Muscle layer of colon (tissue), 2 donors: ENCODE measurements around the gene SYNGR1.
A peak's percentile ranks its signal among the peaks of the same experiment; 100 is the strongest.
"Not testable (repeated sequence)": the region's sequence is repeated elsewhere in the genome, so short reads cannot be mapped to it uniquely, and the experiment has no call there.

Experiments used
- H3K27ac ChIP-seq: one replicate; pipeline ENCODE4 v1.7.0; 2013; ENCODE audit warnings: low read depth, mild to moderate bottlenecking, low read length, moderate library complexity
- H3K27me3 ChIP-seq, 2 donors: one replicate each; pipeline ENCODE4 v1.7.0; 2013; ENCODE audit warnings: low read length in 2 of 2, mild to moderate bottlenecking in 2 of 2; ENCODE audit not compliant: insufficient read depth in 2 of 2, control insufficient read depth in 1 of 2
- H3K36me3 ChIP-seq: one replicate; pipeline ENCODE4 v1.7.0; 2013; ENCODE audit warnings: mild to moderate bottlenecking, low read length; ENCODE audit not compliant: insufficient read depth
- H3K4me1 ChIP-seq: one replicate; pipeline ENCODE4 v1.7.0; 2013; ENCODE audit warnings: mild to moderate bottlenecking, low read length; ENCODE audit not compliant: insufficient read depth
- H3K4me3 ChIP-seq, 2 donors: one replicate each; pipeline ENCODE4 v1.7.0; 2013; ENCODE audit warnings: low read length in 2 of 2, low read depth in 1 of 2, mild to moderate bottlenecking in 1 of 2, moderate library complexity in 1 of 2
- H3K9ac ChIP-seq: one replicate; pipeline ENCODE4 v1.7.0; 2013; ENCODE audit warnings: low read length
- H3K9me3 ChIP-seq: one replicate; pipeline ENCODE4 v1.7.0; 2013; ENCODE audit warnings: mild to moderate bottlenecking, low read length
- donor health status: abdominal sarcoma.
- donor health status: Adenocarcinoma of cecum.

Gene SYNGR1

DNA sequence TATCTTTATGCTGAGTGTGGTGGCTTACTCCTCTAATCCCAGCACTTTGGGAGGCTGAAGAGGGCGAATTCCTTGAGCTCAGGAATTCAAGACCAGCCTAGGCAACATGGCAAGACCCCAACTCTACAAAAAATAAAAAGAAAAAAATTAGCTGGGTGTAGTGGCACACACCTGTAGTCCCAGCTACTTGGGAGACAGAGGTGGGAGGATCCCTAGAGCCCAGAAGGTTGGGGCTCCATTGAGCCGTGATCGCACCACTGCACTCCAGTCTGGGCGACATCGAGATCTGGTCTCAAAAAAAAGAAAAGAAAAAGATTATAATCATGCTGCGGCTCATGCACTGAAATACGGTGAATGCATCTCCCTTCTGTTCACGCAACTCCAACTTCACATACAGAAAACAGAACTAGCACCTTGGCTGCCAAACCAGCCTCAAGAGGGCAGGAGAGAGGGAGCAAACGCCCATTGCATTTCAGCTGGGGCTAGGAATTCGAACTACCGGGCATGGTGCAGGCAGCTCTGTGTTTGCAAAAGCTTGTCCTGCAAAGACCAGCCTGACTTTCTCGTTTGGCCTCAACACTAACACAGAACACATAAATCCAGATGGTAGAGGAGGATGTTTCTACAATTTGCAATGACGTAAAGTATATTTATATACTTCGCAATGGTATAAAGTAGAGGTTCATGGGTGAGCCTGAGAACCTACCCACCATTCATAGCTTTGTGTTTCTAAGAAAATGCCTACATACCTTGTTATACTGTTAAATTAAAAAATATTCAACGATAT lies 6.3 kb upstream of the SYNGR1 start:
- Histone ChIP-seq H3K27ac (no peak overlapping the region), H3K4me3 (no peak overlapping the region), H3K36me3 (no peaks in the 10 kb centered on the region), H3K4me1 (peaks cover 6% of the 10 kb centered on the region), H3K9ac (no peak overlapping the region), H3K27me3 (no peaks in the 10 kb centered on the region), H3K9me3 (no peaks in the 10 kb centered on the region)

DNA sequence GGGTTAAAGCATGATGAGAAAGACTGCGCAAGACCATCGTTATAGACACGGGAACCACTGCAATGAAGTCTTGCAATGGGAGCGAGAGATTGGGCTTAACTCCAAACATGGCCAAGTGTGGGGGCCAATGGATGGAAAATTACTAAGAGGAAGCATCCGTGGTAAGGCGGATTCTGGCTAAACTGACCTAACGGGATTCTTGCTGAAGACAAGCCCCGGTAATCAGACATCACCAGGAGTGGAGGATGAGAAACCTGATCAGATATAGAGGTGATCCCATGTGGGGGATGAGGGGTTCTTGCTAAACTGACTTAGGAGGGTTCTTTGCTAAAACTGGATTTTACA lies 5.8 kb upstream of the SYNGR1 start:
- Histone ChIP-seq H3K4me1 (peaks cover 11% of the 10 kb centered on the region), H3K27ac (no peak overlapping the region), H3K36me3 (no peaks in the 10 kb centered on the region), H3K9ac (no peak overlapping the region), H3K9me3 (no peaks in the 10 kb centered on the region), H3K27me3 (no peaks in the 10 kb centered on the region), H3K4me3 (no peak overlapping the region)

DNA sequence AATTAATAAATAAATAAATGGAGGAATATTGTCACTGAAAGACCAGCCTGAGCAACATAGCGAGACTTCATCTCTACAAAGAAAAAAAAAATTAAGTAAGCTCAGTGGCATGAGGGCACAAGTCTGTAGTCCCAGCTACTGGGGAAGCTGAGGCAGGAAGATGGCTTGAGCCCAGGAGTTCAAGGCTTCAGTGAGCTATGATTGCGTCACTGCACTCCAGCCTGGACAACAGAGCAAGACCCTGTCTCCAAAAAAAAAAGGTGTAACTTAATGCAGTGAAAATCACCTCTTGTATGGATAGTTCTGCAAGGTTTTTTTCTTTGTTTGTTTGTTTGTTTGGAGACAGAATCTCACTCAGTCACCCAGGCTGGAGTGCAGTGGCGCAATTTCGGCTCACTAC lies 4.6 kb upstream of the SYNGR1 start:
- Histone ChIP-seq H3K4me1 (peaks cover 14% of the 10 kb centered on the region), H3K9ac (no peak overlapping the region), H3K27me3 (no peaks in the 10 kb centered on the region), H3K36me3 (no peaks in the 10 kb centered on the region), H3K9me3 (no peaks in the 10 kb centered on the region), H3K4me3 (no peak overlapping the region), H3K27ac (no peak overlapping the region)

DNA sequence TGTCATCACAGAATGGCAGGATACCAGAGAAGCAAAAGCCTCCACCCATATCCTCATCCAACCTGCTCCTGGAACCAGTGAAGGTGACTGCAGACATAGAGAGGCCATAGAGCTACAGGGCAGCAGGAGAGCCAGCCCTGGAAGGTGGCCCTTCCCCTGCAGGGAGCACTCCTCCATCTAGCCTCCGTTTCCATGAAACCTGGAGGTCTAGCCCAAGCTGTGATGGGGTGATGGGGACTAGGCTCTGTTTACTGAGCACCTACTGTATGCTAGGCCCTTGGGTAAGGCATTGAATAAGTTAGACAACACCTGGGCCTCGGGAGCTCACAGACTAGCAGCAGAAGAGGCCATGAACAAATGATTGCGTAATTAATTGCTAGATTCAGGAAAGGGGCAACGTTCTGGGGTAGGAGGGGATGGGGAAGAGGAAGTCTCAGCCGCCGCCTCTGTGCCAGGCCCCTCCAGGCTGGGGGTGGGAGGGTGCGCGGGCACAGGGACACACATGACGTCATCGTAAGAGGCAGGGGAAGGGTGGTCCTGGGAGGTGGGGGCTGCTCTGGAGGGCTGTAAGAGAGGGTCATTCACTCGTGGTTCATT lies 784 bp upstream of the SYNGR1 start:
- H3K27ac ChIP-seq, result peak overlapping the region; percentile 65
- peak overlapping the region; percentile 55 to 83 for H3K4me3 ChIP-seq
- H3K9me3 ChIP-seq, result no peaks in the 10 kb centered on the region
- peak overlapping the region; percentile 53 for H3K9ac ChIP-seq
- no peaks in the 10 kb centered on the region for H3K27me3 ChIP-seq
- no peaks in the 10 kb centered on the region for H3K36me3 ChIP-seq
- peaks cover 21% of the 10 kb centered on the region for H3K4me1 ChIP-seq

DNA sequence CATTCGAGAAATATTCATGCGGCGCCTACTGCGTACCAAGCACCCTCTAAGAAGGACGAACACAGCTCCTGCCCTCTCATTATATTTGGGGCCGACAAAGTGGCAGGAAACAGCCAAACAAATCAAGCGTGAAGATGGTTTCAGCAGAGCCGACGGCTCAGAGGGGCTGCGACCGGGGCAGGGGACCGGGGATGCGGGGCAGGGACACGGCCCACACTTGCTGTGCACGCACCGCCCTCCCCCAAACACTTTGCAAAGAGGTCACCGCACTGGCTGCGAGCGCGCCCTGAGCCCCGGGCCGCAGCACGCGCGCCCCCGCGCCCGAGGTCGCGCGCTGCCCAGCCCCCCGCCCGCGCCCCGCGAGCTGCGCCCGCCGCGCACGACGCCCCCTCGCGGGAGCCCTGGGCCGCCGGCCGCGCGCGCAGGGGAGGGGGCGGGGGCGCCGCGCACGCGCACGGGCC lies 255 bp upstream of the SYNGR1 start:
- peak overlapping the region; percentile 53 for H3K9ac ChIP-seq
- peaks cover 21% of the 10 kb centered on the region for H3K4me1 ChIP-seq
- H3K36me3 ChIP-seq, result no peaks in the 10 kb centered on the region
- no peaks in the 10 kb centered on the region for H3K9me3 ChIP-seq
- H3K4me3 ChIP-seq, result peak overlapping the region; percentile 76 to 83
- H3K27me3 ChIP-seq, result no peaks in the 10 kb centered on the region
- H3K27ac ChIP-seq, result peak overlapping the region; percentile 65

DNA sequence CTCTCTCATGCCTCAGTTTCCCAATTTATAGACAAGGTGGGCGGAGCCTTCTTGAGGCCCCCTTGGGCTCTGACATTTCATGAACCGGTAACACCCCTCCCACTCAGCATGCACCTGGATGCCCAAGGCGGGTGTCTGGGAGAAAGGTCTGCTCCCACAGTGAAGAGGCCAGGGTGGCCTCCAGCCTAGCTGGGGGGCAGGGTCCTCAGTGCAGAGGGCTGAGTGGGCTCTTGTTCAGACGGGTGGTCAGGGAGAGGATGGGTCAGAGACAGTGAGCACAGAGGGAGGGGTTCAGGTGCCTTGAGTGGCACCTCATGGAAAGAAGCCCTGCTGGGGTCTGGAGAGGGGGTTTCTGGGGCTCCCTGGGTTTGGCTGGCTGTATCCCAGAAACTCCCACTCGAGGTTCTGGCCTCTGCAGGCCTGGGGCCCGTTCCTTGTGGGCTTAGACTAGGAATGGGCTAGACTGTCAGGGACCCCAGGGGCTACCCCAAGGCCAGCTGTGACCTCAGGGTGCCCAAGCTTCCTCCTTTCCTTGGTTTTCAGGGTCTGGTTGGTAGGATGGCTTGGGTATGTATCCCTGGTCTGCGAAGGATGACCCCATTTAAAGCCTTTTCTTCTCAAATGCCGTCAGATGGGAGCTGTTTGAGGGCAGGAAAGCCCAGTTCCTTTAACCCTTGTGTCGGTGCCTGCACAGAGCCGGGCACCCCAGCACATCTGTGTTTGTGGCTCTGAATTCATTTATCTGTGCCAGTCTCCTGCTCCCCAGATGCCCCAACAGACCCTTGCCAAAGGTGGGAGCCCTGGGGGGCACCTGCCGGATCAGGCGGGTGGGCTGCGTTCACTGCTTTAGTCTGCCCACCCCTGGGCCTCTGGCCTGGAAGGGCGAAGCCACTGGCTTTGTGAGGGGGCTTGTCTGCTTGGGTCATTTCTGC lies 1.2 kb downstream of the SYNGR1 start:
- Histone ChIP-seq H3K4me1 (peaks cover 21% of the 10 kb centered on the region), H3K4me3 (peak overlapping the region; percentile 73 to 76), H3K36me3 (no peaks in the 10 kb centered on the region), H3K9me3 (no peaks in the 10 kb centered on the region), H3K9ac (peak overlapping the region; percentile 61), H3K27ac (peak overlapping the region; percentile 32), H3K27me3 (no peaks in the 10 kb centered on the region)

DNA sequence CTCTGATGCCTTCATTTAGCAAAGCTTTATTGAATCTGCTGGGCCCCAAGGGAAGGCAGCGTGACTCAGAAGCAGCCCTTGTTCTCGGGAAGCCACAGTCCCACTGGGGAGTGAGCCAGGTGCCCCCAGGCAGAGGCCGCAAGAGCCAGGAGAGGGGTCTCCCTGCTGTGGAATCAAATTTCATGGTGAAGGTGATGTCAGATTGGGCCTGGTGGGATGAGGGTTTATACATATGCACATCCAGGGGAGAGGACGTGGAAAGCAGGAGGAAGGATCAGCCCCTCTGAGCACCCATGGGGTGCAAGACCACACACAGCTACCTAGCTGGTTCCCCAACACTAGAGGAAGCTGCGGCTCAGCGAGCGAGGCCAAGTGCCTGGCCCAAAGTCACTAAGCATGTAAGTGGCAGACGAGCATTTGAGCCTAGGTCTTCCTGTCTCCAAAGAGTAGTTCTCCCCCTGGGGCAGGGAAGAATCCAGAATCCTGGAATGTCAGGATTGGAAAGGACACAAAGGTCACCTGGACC lies 2.0 kb downstream of the SYNGR1 start:
- no peak overlapping the region for H3K4me3 ChIP-seq
- no peak overlapping the region for H3K9ac ChIP-seq
- no peak overlapping the region for H3K27ac ChIP-seq
- H3K27me3 ChIP-seq, result no peaks in the 10 kb centered on the region
- H3K4me1 ChIP-seq, result peaks cover 21% of the 10 kb centered on the region
- no peaks in the 10 kb centered on the region for H3K9me3 ChIP-seq
- no peaks in the 10 kb centered on the region for H3K36me3 ChIP-seq

DNA sequence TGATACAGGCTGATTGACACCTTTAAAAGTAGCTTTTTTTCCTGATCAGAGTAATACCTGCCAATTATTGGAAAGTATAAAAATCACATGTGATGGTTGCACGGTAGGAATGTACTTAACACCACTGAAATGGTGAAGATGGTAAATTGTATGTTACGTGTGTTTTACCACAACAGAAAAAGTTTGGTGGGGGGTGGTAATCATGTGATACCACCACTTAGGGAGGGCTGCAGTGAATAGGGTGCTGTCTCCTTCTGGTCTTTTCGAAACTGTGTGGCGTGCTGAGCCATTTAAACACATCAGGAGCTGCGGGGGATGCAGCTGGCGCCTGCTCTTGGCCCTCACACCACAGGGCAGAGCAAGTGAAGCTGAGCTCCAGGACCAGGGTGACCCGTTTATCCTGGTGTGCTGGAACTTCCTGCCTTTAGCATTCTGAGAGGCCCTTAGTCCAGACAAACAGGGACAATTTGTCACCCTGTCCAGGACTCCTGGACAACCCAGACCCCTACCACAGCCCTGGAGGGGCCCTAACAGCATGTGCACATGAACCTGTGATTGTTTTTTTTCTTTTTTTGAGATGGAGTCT lies 2.6 kb downstream of the SYNGR1 start:
- peaks cover 21% of the 10 kb centered on the region for H3K4me1 ChIP-seq
- no peaks in the 10 kb centered on the region for H3K27me3 ChIP-seq
- H3K27ac ChIP-seq, result no peak overlapping the region
- H3K9me3 ChIP-seq, result no peaks in the 10 kb centered on the region
- H3K9ac ChIP-seq, result no peak overlapping the region
- H3K36me3 ChIP-seq, result no peaks in the 10 kb centered on the region
- H3K4me3 ChIP-seq, result no peak overlapping the region

DNA sequence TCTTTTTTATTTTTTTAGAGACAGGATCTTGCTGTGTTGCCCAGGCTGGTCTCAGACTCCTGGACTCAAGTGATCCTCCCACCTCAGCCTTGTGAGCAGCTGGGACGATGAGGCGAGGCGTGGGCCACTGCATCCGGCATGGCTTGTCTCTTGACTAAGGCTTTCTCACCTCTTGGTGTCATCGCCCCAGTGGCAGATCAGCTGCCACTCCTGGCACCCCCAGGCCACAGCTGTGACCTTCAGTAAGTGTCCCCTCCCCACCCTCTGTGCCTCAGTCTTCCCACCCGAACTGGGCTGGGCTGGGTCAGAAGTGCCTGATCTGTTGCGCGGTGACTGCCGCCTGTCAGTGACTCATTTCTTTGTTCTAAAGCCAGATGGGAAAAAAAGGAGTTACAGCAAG lies 3.6 kb downstream of the SYNGR1 start:
- H3K9me3 ChIP-seq, result no peaks in the 10 kb centered on the region
- H3K9ac ChIP-seq, result no peak overlapping the region
- no peaks in the 10 kb centered on the region for H3K27me3 ChIP-seq
- no peak overlapping the region for H3K27ac ChIP-seq
- H3K4me1 ChIP-seq, result peaks cover 21% of the 10 kb centered on the region
- no peak overlapping the region for H3K4me3 ChIP-seq
- no peaks in the 10 kb centered on the region for H3K36me3 ChIP-seq

DNA sequence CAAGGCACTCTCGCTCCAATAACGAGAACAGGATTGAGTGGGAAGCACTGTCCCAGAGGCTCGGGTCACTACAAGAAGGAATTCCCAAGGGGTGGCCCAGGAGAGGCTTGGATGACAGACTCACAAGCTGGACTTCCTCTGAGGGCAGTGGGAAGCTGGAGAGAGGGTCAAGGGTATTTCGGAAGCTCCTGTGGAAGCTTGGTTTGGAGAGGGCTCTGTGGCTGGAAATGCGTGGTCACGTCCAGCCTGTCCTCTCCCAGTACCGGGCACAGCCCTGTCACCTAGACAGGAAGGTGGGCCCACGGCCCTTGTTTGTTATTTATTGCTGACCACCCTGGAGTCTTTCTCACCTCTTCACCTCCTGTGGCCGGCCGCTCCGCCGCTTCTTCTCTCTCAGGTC lies 5.3 kb downstream of the SYNGR1 start:
- H3K9ac ChIP-seq, result no peak overlapping the region
- H3K27me3 ChIP-seq, result no peaks in the 10 kb centered on the region
- no peaks in the 10 kb centered on the region for H3K9me3 ChIP-seq
- peaks cover 13% of the 10 kb centered on the region for H3K4me1 ChIP-seq
- no peaks in the 10 kb centered on the region for H3K36me3 ChIP-seq
- no peak overlapping the region for H3K4me3 ChIP-seq
- H3K27ac ChIP-seq, result no peak overlapping the region

DNA sequence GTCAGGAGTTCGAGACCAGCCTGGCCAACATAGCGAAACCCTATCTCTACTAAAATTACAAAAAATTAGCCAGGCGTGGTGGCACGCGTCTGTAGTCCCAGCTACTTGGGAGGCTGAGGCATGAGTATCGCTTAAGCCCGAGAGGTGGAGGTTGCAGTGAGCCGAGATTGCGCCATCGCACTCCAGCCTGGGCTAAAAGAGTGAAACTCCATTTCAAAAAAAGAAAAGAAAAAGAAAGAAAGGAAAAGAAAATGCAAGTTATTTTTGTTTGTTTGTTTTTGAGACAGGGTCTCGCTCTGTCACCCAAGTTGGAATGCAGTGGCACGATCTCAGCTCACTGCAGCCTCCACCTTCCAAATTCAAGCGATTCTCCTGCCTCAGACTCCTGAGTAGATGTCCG lies 6.0 kb downstream of the SYNGR1 start:
- not testable (repeated sequence) for H3K4me3 ChIP-seq, H3K9me3 ChIP-seq, H3K9ac ChIP-seq, H3K27me3 ChIP-seq, H3K27ac ChIP-seq, H3K36me3 ChIP-seq, H3K4me1 ChIP-seq
